Daoy (cell line): Measurements from ENCODE around the gene CLDN7. TPM values are rescaled to one million over a fixed set of nuclear protein-coding genes. Genes with fewer than 3 reads are reported as not detected.
"Not testable (repeated sequence)": the region's sequence is repeated elsewhere in the genome, so short reads cannot be mapped to it uniquely, and the experiment has no call there.

Experiments used
- DNase-seq: peaks from one replicate; pipeline ENCODE4 v3.0.0-alpha.2; 2015; ENCODE audit warnings: low read depth
- total RNA-seq: library from RNA; depleted of rRNA; stranded (reverse); fragments of >200 nt; shearing (Covaris generic); gene quantifications from 2 replicates; pipeline ENCODE4 v1.2.3, GENCODE V29; 2014

The CLDN7 gene
- total RNA-seq, 1 experiment from 2014 or later = not detected

GRCh38 chr17:7256766-7257456 lies 5.4 kb downstream of the CLDN7 start:
- DNase-seq = no peak

DNA sequence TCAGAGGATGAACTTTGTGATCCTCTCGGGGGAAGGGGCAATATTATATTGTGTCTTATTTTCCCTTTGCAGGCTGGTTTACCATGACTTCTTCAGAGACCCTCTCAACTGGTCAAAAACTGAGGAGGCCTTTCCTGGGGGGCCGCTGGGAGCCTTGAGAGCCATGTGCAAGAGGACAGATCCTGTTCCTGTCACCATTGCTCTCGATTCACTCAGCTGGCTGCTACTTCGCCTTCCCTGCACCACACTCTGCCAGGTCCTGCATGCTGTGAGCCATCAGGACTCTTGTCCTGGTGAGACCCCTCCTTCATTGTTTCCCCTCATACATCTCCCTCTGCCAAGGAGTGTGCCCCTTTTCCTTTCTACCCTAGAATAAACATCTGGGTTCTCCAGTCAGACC lies 7.8 kb downstream of the CLDN7 start:
- no peak for DNase-seq

DNA sequence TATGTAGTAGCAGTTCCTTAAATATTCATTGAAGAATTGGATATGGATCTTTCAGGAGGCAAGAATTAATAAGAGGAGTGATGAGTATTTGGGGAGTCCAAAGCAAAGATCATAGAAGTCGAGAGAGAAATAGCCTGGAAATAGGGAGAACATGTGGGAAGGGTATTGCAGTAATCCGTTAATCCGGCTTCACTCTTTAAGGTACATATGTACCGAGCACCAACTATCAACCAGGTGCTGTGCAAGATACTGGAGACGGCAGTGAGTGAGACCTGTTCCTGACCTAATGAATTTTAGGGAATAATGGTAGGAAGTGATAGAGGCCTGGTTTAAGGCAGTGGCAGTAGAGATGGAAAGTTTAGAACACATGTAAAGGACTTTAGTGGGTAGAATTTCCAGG lies 9.2 kb downstream of the CLDN7 start:
- no peak for DNase-seq

- peak; percentile 97 for DNase-seq
Observed at GRCh38 chr17:7252176-7253043, 9.9 kb downstream of the CLDN7 start, which contains the start of gene ELP5. ELP5 (plus strand) TSS chr17:7252215; CDS start chr17:7252551, 336 bp downstream.

- DNase-seq = peak; percentile 99
Observed at GRCh38 chr17:7251661-7252175, 10.6 kb downstream of the CLDN7 start, which contains the start of gene CTDNEP1. CTDNEP1 (minus strand) TSS chr17:7251734; CDS start chr17:7251296, 438 bp downstream.

- DNase-seq = no peak
Observed at GRCh38 chr17:7250695-7251627, 11.3 kb downstream of the CLDN7 start.

GRCh38 chr17:7249830-7250229 lies 12.4 kb downstream of the CLDN7 start:
- DNase-seq = no peak

DNA sequence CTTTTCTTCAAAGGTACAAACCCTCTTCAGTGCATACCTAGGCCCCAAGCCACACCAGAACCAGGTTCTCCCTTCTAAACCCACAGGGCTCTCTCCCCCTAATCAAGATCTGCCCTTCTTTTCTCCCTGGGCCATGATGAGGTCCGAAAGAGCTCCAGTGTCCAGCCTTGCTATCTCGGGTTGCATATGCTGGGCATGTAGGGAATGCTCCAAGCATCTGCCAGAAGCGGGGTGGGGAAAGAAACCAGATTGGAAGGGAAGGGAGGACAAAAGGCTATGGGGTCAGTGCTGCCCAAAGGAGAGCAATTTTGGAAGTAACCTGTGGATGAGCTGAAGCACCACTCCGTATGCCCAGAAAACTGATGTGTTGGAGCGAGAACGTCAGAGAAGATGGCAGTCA lies 13.1 kb downstream of the CLDN7 start:
- no peak for DNase-seq

GRCh38 chr17:7248796-7249195 lies 13.5 kb downstream of the CLDN7 start:
- no peak for DNase-seq

DNA sequence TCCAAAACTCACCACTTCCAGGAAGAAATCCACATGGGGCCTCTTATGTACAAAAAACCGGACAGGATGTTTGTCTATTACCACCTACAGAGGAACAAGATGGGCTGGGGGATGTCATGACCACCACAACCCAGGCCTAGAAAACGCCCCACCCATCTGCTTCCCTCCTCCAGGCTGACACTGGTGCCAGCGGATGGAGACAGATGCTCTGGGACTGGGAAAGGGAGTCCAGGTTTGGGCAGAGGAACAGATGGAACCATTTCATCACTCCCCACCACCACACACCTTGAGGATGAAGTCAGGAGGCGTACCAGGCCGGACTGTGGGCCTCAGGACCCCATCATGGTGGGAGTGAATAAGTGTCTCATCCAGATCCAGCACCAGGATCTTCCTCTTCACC lies 15.5 kb downstream of the CLDN7 start:
- DNase-seq = no peak

GRCh38 chr17:7243838-7244237 lies 18.4 kb downstream of the CLDN7 start:
- DNase-seq = not testable (repeated sequence)

- no peak for DNase-seq
Observed at GRCh38 chr17:7243453-7243729, 18.9 kb downstream of the CLDN7 start.

DNA sequence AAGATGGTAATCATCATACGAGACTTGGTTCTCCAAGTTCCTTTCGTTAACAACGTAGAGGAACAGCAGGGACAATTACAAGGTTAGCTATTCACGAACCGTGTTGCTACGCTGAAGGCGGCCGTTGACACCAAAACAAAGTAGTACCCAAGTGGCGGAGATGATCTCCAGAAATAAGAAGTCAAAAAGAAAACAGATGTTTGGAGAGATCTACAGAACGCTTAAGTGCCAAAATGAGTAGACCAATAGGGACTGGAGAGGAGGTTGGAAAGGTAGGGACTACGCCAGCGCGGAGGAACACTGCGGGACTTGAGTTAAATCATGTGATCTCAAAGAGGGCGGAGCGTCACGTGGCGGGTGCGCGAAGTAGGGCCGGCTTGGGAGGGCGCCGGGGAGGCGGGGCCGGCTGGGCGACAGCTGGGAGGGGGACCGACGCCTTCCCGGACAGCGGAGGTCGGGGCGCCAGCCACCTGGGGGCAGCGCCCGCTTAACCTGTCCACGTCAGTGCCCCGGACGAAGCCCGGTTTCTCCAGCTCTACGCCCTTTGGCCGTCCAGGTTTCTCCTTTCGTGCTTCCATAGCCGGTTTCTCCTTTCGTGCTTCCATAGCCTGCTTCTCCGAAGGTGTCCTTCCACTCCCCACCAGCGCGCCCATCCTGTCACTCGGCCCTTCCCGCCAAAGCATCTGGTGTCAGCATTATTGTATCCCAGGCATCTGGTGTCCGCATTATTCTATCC lies 19.4 kb downstream of the CLDN7 start:
- DNase-seq = peak; percentile 96

- DNase-seq = peak; percentile 92
Observed at GRCh38 chr17:7241783-7242716, 20.2 kb downstream of the CLDN7 start, which contains the start of gene GABARAP. GABARAP (minus strand) TSS chr17:7242449; CDS start chr17:7242330, 119 bp downstream.

GRCh38 chr17:7241090-7241733 lies 21.1 kb downstream of the CLDN7 start:
- DNase-seq = no peak

DNA sequence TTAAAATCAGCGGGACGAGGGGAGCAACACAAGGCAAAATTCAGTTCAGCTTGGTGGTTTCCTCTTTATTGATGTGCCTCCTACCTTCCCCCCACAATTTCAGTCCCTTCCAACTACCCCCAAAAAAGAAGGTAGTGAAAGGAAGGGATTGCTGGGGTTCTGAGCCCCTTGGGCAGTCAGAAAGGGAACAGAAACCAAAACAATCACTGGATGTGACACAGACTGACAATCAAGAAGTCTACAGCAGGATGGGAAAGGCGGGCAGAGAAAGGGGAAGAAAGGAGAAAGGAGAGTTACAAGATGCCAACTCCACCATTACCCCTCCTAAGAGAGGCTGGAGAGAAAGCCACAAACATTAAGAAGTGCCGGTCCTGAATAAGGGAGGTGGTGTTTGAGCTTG lies 21.9 kb downstream of the CLDN7 start:
- DNase-seq = no peak

GRCh38 chr17:7239091-7240027 lies 22.9 kb downstream of the CLDN7 start, which contains the start of gene PHF23:
PHF23 (minus strand) TSS chr17:7239457; CDS start chr17:7239279, 178 bp downstream.
- peak; percentile 99 for DNase-seq
